GM06990 (cell line): ENCODE data around the gene COL5A1.

Experiments used
- DNase-seq: peaks from one replicate; pipeline ENCODE4 v3.0.0-alpha.2; 2011; ENCODE audit not compliant: insufficient read length; ENCODE audit errors: extremely low read depth
- H3K27me3 ChIP-seq: replicated peaks from 2 replicates; pipeline ENCODE4 v1.6.0; 2011; ENCODE audit warnings: low read length; ENCODE audit not compliant: control insufficient read depth, insufficient read depth
- H3K36me3 ChIP-seq: 2 replicates; pipeline ENCODE4 v1.5.1; 2011; ENCODE audit warnings: low read length; ENCODE audit not compliant: control insufficient read depth, insufficient read depth
- H3K4me3 ChIP-seq: replicated peaks from 2 replicates; pipeline ENCODE4 v1.5.1; 2011; ENCODE audit warnings: low read depth, mild to moderate bottlenecking, control low read depth, low read length
- CTCF ChIP-seq: IDR thresholded peaks from 2 replicates; pipeline ENCODE4 v1.5.1; 2011; ENCODE audit warnings: low read length, control low read depth, mild to moderate bottlenecking, inconsistent platforms; ENCODE audit not compliant: insufficient read depth, poor library complexity, severe bottlenecking

COL5A1 gene

GRCh38 chr9:134600836-134601638 lies 40.6 kb upstream of the COL5A1 start:
- Histone ChIP-seq H3K4me3 (no peak overlapping the region), H3K27me3 (no peaks in the 10 kb centered on the region; the same call in 1 of the 2 replicates), H3K36me3 (no peaks in the 10 kb centered on the region)
- no peak for DNase-seq
- no peak for TF ChIP-seq CTCF

GRCh38 chr9:134601764-134602163 lies 39.8 kb upstream of the COL5A1 start:
- Histone ChIP-seq H3K4me3 (no peak overlapping the region), H3K36me3 (no peaks in the 10 kb centered on the region), H3K27me3 (no peaks in the 10 kb centered on the region; the same call in 1 of the 2 replicates)
- no peak for TF ChIP-seq CTCF
- DNase-seq, result no peak

GRCh38 chr9:134602547-134603362 lies 38.8 kb upstream of the COL5A1 start:
- H3K4me3 ChIP-seq, result no peak overlapping the region
- no peaks in the 10 kb centered on the region for H3K36me3 ChIP-seq
- TF ChIP-seq CTCF, result no peak
- no peaks in the 10 kb centered on the region; the same call in 1 of the 2 replicates for H3K27me3 ChIP-seq
- DNase-seq, result no peak

GRCh38 chr9:134604834-134605233 lies 36.8 kb upstream of the COL5A1 start:
- H3K27me3 ChIP-seq, result no peaks in the 10 kb centered on the region; the same call in 1 of the 2 replicates
- no peak for DNase-seq
- H3K36me3 ChIP-seq, result no peaks in the 10 kb centered on the region
- H3K4me3 ChIP-seq, result no peak overlapping the region
- no peak for TF ChIP-seq CTCF

DNA sequence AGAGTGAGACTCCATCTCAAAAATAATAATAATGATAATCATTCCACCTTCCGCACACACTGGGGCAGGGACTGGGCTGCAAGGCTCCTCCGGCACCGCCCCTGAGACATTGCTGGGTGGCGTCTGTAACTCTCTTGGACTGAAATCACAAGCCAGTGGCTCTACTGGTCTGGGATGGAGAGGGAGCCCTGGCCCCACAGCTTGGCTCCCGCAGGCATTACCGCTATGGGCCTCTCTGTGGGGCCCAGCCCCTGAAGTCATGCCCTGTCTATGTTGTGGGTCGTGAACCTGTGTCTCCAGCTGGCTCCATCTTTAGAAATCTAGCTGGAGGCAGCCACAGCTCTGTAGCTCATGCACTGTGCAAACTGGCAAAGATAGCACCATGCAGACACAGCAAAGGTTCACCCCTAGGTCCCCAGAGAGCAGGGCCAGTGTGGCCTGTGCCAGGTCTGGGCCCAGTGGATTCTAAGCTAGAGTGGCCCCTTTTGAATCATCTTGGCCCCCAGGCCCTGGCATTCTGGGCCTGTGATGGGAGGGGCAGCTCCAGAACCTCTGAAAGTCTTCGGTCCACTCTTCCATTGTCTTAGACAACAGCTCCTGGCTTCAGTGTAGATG lies 36.1 kb upstream of the COL5A1 start:
- Histone ChIP-seq H3K27me3 (no peaks in the 10 kb centered on the region; the same call in 1 of the 2 replicates), H3K36me3 (no peaks in the 10 kb centered on the region), H3K4me3 (no peak overlapping the region)
- TF ChIP-seq CTCF, result no peak
- DNase-seq, result no peak
